22Rv1 (cell line): ENCODE data around the gene F10.

ENCODE experiments used
- ZFX ChIP-seq: fragments of 450-650 bp; IDR thresholded peaks from 2 replicates; pipeline ENCODE4 v1.6.1; 2017; ENCODE audit warnings: antibody characterized with exemption, borderline replicate concordance
- TF ChIP-seq, protein P1 (sequence below): fragments of 450-650 bp; IDR thresholded peaks from 2 replicates; pipeline ENCODE4 v1.5.1; 2017; ENCODE audit warnings: mild to moderate bottlenecking

DNA sequence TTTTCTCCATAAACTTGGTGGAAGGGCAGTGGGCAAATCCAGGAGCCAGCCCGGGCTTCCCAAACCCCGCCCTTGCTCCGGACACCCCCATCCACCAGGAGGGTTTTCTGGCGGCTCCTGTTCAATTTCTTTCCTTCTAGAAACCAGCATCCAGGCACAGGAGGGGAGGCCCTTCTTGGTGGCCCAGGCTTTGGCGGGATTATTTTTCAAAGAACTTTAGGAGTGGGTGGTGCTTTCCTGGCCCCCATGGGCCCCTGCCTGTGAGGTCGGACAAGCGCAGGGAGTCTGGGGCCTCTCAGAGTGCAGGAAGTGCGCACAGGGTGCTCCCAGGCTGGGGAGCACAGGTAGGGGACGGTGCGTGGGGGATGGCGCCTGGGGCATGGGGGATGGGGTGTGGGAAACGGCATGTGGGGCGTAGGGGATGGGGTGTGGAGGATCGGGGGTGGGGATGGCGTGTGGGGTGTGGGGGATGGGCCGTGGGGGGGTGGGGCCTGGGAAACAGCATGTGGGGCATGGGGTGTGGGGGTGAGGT lies 16.6 kb upstream of the F10 start:
- TF ChIP-seq, protein P1, sequence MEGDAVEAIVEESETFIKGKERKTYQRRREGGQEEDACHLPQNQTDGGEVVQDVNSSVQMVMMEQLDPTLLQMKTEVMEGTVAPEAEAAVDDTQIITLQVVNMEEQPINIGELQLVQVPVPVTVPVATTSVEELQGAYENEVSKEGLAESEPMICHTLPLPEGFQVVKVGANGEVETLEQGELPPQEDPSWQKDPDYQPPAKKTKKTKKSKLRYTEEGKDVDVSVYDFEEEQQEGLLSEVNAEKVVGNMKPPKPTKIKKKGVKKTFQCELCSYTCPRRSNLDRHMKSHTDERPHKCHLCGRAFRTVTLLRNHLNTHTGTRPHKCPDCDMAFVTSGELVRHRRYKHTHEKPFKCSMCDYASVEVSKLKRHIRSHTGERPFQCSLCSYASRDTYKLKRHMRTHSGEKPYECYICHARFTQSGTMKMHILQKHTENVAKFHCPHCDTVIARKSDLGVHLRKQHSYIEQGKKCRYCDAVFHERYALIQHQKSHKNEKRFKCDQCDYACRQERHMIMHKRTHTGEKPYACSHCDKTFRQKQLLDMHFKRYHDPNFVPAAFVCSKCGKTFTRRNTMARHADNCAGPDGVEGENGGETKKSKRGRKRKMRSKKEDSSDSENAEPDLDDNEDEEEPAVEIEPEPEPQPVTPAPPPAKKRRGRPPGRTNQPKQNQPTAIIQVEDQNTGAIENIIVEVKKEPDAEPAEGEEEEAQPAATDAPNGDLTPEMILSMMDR = no peak
- TF ChIP-seq ZFX = no peak
